Activated CD4-positive, alpha-beta T cell treated with anti-CD3 and anti-CD28 coated beads, Interleukin-2, amount 10 ng/mL, durations not matched to agents 7 days and 5 days (primary cell): ENCODE data around the gene CHEK1. TPM values are rescaled to one million over a fixed set of nuclear protein-coding genes. Genes with fewer than 3 reads are reported as not detected.
"Not testable (repeated sequence)": the region's sequence is repeated elsewhere in the genome, so short reads cannot be mapped to it uniquely, and the experiment has no call there.

Source experiments
- CTCF ChIA-PET: fragments of 350-600 bp; sonication (Branson Sonifier 250); formaldehyde crosslinking; loops from one replicate; lab custom pipeline; 2021; ENCODE audit warnings: antibody characterized with exemption; lab: Charles Lee
- POLR2A ChIA-PET: fragments of 350-600 bp; sonication (Branson Sonifier 250); formaldehyde crosslinking; loops from one replicate; lab custom pipeline; 2021; ENCODE audit warnings: antibody characterized with exemption; lab: Charles Lee
- DNase-seq: peaks from one replicate; pipeline ENCODE4 v3.0.0-alpha.2; 2020
- H3K27ac Mint-ChIP-seq: one replicate; pipeline ENCODE4 v1.8.0; 2021; ENCODE audit warnings: mild to moderate bottlenecking, moderate library complexity, mixed read lengths
- H3K27me3 Mint-ChIP-seq: one replicate; pipeline ENCODE4 v1.8.0; 2021; ENCODE audit warnings: mixed read lengths
- H3K36me3 Mint-ChIP-seq: one replicate; pipeline ENCODE4 v1.8.0; 2021; ENCODE audit warnings: low read depth, mixed read lengths
- H3K4me1 Mint-ChIP-seq: one replicate; pipeline ENCODE4 v1.8.0; 2021; ENCODE audit warnings: mixed read lengths
- H3K4me3 Mint-ChIP-seq: one replicate; pipeline ENCODE4 v1.8.0; 2021; ENCODE audit warnings: mild to moderate bottlenecking, moderate library complexity, mixed read lengths
- H3K9me3 Mint-ChIP-seq: one replicate; pipeline ENCODE4 v1.8.0; 2021; ENCODE audit warnings: mixed read lengths
- total RNA-seq, 2 experiments: library from RNA; stranded (reverse); gene quantifications; one replicate each; pipeline ENCODE4 v1.2.3, GENCODE V29; 2021

Gene CHEK1
- total RNA-seq, 2 experiments from 2014 or later = 81.4 to 87.2 TPM

DNA sequence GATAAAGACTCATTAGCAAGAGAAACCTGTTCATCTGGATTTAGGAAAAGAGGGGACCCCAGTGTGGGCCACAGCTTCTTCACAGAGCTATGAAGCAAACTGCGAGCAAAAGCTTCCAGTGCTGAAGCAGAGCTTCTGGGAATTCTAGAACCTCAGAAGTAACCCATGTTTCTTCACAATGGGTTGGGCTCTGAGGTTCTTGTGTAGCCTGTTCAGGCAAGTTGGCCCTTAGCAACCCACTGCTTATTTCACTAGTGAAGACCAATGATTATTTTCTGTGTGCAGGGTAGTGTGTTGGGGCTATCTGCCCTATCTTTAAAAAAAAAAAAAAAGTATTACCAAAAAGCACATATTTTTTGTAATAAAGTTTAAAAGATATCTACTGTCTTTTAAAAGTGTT, 55.8 kb downstream of the CHEK1 start, which contains the start of gene ACRV1:
Gene ACRV1 (minus strand): TSS at position 101 of the 400 bp plus-strand sequence. CDS start 67 bp downstream, at position 34.
- no peak within 1 kb of the TSS for H3K4me3 Mint-ChIP-seq
- H3K36me3 Mint-ChIP-seq = peaks cover 30% of the 10 kb centered on the region
- H3K27me3 Mint-ChIP-seq = no peaks in the 10 kb centered on the region
- ChIA-PET POLR2A (no interaction called here), CTCF (interaction anchor here (1.2 kb wide), 1 partner anchor 41 kb away, joined by 5 read pairs; no protein-coding TSS in a partner anchor)
- no peaks in the 10 kb centered on the region for H3K4me1 Mint-ChIP-seq
- DNase-seq = no peak
- no peaks in the 10 kb centered on the region for H3K9me3 Mint-ChIP-seq
- H3K27ac Mint-ChIP-seq = no peak within 1 kb of the TSS

DNA sequence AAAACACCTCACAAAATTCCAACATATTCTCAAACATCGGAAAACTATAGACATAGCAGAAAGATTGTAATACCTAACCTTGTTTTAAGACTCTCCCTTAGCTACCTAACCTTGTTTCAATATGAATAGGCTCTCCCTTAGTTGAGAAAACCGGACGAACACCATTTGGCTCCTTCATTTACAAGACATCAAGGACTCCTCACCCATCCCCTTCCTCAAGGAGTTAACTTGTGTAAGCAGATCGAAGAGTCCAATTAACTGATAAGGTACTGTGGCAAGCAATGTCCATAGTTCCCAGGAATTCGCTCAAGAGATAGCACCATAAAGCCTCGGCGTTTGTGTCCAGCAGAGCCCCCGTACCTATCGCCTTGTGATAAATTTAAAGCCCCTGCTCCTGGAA, 60.3 kb downstream of the CHEK1 start:
- Mint-ChIP-seq H3K36me3 (peaks cover 3% of the 10 kb centered on the region), H3K27me3 (no peaks in the 10 kb centered on the region), H3K4me1 (no peaks in the 10 kb centered on the region), H3K4me3 (no peak overlapping the region), H3K9me3 (no peaks in the 10 kb centered on the region), H3K27ac (no peak overlapping the region)
- no peak for DNase-seq
- ChIA-PET POLR2A (no interaction called here), CTCF (no interaction called here)

DNA sequence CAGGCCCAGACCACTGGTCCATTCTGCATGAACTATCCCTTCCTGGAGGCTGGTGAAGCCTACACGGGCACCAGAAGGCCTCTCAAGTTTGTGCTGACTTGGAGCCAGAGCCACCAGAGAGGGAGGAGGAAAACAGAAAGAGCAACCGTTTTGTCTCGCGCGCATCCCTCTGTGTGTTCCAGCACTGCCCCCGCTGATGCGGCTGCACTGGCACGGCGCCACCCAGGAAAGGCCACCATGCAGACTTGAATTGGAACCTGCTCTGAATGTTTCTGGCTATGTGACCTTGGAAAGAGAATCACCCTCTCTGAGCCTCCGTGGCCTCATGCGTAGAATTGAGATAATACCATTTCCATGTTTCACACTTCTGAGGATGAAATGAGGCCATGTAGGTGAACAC, 63.1 kb downstream of the CHEK1 start:
- POLR2A ChIA-PET = no interaction called here
- H3K4me3 Mint-ChIP-seq = no peak overlapping the region
- CTCF ChIA-PET = no interaction called here
- H3K9me3 Mint-ChIP-seq = no peaks in the 10 kb centered on the region
- no peaks in the 10 kb centered on the region for H3K4me1 Mint-ChIP-seq
- no peak overlapping the region for H3K27ac Mint-ChIP-seq
- H3K36me3 Mint-ChIP-seq = peaks cover 2% of the 10 kb centered on the region
- DNase-seq = no peak
- H3K27me3 Mint-ChIP-seq = no peaks in the 10 kb centered on the region

- no peaks in the 10 kb centered on the region for H3K4me1 Mint-ChIP-seq
- no peak overlapping the region for H3K27ac Mint-ChIP-seq
- H3K27me3 Mint-ChIP-seq = no peaks in the 10 kb centered on the region
- no peaks in the 10 kb centered on the region for H3K9me3 Mint-ChIP-seq
- H3K4me3 Mint-ChIP-seq = no peak overlapping the region
- ChIA-PET CTCF (no interaction called here), POLR2A (no interaction called here)
- H3K36me3 Mint-ChIP-seq = no peaks in the 10 kb centered on the region
- DNase-seq = no peak
Observed at GRCh38 chr11:125688632-125689031, 63.7 kb downstream of the CHEK1 start.

DNA sequence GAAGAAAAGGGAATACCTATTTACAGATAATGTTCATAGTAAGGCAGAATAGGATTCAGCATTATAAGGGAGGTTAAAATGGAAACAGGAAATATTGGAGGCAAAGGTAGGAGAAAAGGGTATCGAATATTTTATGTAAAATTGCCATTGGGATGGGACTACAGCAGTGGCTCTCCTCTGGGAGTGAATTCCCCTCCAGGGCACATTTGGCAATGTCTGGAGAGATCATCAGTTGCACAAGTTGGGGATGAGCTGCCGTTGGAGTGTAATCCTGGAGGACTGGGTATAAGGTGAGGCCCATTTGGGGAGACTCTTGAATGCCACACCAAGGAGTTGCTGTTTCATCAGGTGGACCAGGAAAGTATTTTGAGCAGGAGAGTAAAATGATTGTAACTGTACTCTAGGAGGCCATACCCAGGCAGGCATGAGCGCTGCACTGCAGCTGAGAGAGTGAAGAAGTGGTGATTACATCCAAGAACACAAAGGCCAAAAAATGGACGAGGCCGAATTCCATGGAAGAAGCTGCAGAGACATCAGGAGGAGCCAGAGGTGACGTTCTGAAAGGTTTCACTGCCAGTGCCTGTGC, 64.4 kb downstream of the CHEK1 start:
- no peaks in the 10 kb centered on the region for H3K27me3 Mint-ChIP-seq
- H3K27ac Mint-ChIP-seq = no peak overlapping the region
- DNase-seq = no peak
- no peaks in the 10 kb centered on the region for H3K36me3 Mint-ChIP-seq
- H3K9me3 Mint-ChIP-seq = no peaks in the 10 kb centered on the region
- ChIA-PET CTCF (no interaction called here), POLR2A (no interaction called here)
- H3K4me3 Mint-ChIP-seq = no peak overlapping the region
- no peaks in the 10 kb centered on the region for H3K4me1 Mint-ChIP-seq

GRCh38 chr11:125690006-125690405, 65.0 kb downstream of the CHEK1 start:
- Mint-ChIP-seq H3K9me3 (no peaks in the 10 kb centered on the region), H3K27me3 (no peaks in the 10 kb centered on the region), H3K36me3 (no peaks in the 10 kb centered on the region), H3K4me1 (no peaks in the 10 kb centered on the region), H3K4me3 (no peak overlapping the region), H3K27ac (no peak overlapping the region)
- ChIA-PET POLR2A (no interaction called here), CTCF (no interaction called here)
- DNase-seq = no peak

GRCh38 chr11:125692887-125693286, 67.9 kb downstream of the CHEK1 start:
- no peak for DNase-seq
- Mint-ChIP-seq H3K4me3 (no peak overlapping the region), H3K27me3 (no peaks in the 10 kb centered on the region), H3K4me1 (no peaks in the 10 kb centered on the region), H3K27ac (no peak overlapping the region), H3K9me3 (no peaks in the 10 kb centered on the region), H3K36me3 (no peaks in the 10 kb centered on the region)
- ChIA-PET CTCF (no interaction called here), POLR2A (no interaction called here)

GRCh38 chr11:125694951-125695350, 70.0 kb downstream of the CHEK1 start:
- no peaks in the 10 kb centered on the region for H3K4me1 Mint-ChIP-seq
- no peaks in the 10 kb centered on the region for H3K36me3 Mint-ChIP-seq
- DNase-seq = no peak
- POLR2A ChIA-PET = no interaction called here
- H3K27me3 Mint-ChIP-seq = peaks cover 3% of the 10 kb centered on the region
- CTCF ChIA-PET = no interaction called here
- H3K27ac Mint-ChIP-seq = no peak overlapping the region
- no peak overlapping the region for H3K4me3 Mint-ChIP-seq
- H3K9me3 Mint-ChIP-seq = no peaks in the 10 kb centered on the region

DNA sequence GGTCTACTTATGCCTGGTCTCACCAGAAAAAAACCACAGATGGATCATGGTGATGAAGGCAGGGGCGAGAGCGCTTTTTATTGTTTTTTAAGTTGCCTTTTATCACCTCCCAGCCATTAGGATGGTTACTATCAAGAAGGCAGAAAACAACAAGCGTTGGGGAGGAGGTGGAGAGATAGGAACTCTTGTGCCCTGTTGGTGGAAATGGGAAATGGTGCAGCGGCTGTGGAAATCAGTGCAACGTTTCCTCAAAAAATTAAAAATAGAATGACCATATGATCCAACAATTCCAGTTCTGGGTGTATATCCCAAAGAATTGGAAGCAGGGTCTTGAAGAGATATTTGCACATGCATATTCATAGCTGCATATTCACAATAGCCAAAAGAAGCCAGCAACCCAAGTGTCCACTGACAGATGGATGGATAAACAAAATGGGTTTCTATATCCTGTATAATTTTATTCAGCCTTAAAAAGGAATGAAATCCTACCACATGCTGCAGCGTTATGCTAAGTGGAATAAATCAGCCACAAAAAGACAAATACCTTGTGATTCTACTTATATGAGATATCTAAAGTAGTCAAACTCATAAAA, 76.2 kb downstream of the CHEK1 start:
- POLR2A ChIA-PET = no interaction called here

DNA sequence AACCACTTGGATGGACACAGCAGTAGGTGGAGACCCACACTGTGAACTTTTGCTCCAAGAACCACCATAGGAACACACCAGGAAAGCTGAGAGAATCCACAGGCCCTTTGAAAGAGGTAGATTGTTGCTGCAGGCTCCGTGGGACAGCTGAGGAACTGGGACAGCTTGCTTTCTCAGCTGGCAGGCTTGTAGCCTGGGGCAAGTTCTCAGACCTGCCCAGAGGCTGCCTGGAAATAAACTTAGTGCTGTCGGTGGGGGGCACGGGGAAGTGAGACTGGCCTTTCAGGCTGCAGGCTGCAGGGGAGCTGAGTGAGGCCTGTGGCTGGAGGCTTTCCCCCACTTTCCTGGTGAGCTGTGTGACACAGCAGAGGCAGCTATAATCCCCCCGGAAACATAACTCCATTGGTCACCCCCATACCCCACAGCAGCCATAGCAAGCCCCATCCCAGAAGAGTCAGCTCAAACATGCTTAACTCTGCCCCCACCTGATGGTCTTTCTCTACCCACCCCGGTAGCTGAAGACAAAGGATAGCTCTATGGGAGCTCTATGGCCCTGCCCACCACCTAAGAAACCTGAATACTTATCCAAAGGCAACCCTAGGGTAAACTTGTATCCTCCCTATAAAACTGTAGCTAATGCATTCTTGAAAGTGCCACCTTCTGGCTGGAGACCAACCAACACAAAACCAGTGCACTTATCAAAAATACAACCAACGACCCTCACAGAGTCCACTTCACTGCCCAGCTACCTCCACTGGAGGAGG, 77.1 kb downstream of the CHEK1 start:
- Mint-ChIP-seq H3K4me1 (no peaks in the 10 kb centered on the region), H3K4me3 (no peak overlapping the region), H3K36me3 (no peaks in the 10 kb centered on the region), H3K9me3 (no peaks in the 10 kb centered on the region), H3K27ac (no peak overlapping the region), H3K27me3 (peaks cover 14% of the 10 kb centered on the region)
- ChIA-PET POLR2A (no interaction called here), CTCF (no interaction called here)
- DNase-seq = no peak

More for the DNA sequence above, 76.2 kb downstream of the CHEK1 start:
- Mint-ChIP-seq H3K4me1 (no peaks in the 10 kb centered on the region), H3K4me3 (no peak overlapping the region), H3K9me3 (no peaks in the 10 kb centered on the region), H3K36me3 (no peaks in the 10 kb centered on the region), H3K27ac (no peak overlapping the region), H3K27me3 (peaks cover 7% of the 10 kb centered on the region)
- DNase-seq = no peak
- CTCF ChIA-PET = no interaction called here

- H3K9me3 Mint-ChIP-seq, H3K4me3 Mint-ChIP-seq, H3K27ac Mint-ChIP-seq, CTCF ChIA-PET, H3K4me1 Mint-ChIP-seq, H3K36me3 Mint-ChIP-seq, POLR2A ChIA-PET, DNase-seq: not testable (repeated sequence)
- peaks cover 29% of the 10 kb centered on the region for H3K27me3 Mint-ChIP-seq
Observed at GRCh38 chr11:125704686-125705085, 79.7 kb downstream of the CHEK1 start.

- ChIA-PET POLR2A (no interaction called here), CTCF (no interaction called here)
- no peak overlapping the region for H3K4me3 Mint-ChIP-seq
- H3K9me3 Mint-ChIP-seq = no peaks in the 10 kb centered on the region
- no peak overlapping the region for H3K27ac Mint-ChIP-seq
- H3K27me3 Mint-ChIP-seq = peaks cover 19% of the 10 kb centered on the region
- H3K4me1 Mint-ChIP-seq = no peaks in the 10 kb centered on the region
- DNase-seq = no peak
- H3K36me3 Mint-ChIP-seq = no peaks in the 10 kb centered on the region
Observed at GRCh38 chr11:125720781-125721180, 95.8 kb downstream of the CHEK1 start.

- peaks cover 28% of the 10 kb centered on the region for H3K27me3 Mint-ChIP-seq
- ChIA-PET POLR2A (no interaction called here), CTCF (interaction anchor here (1.7 kb wide), 1 partner anchor 10 kb away, joined by 4 read pairs; no protein-coding TSS in a partner anchor)
- H3K36me3 Mint-ChIP-seq = no peaks in the 10 kb centered on the region
- H3K9me3 Mint-ChIP-seq = no peaks in the 10 kb centered on the region
- no peaks in the 10 kb centered on the region for H3K4me1 Mint-ChIP-seq
- H3K27ac Mint-ChIP-seq = no peak overlapping the region
- no peak overlapping the region for H3K4me3 Mint-ChIP-seq
- no peak for DNase-seq
Observed at GRCh38 chr11:125724125-125724524, 99.2 kb downstream of the CHEK1 start.
